K562 (cell line): Measurements from ENCODE around the gene SLC4A9. TPM values are rescaled to one million over a fixed set of nuclear protein-coding genes. Genes with fewer than 3 reads are reported as not detected.

ENCODE experiments used
- DLX4 ChIP-seq: fragments of 250-450 bp; sonication (Bioruptor Pico); IDR thresholded peaks from 2 replicates; pipeline ENCODE4 v1.6.1; 2021; ENCODE audit warnings: mild to moderate bottlenecking
- EHMT2 ChIP-seq: fragments of 450-650 bp; IDR thresholded peaks from 2 replicates; pipeline ENCODE4 v1.6.1; 2018; ENCODE audit warnings: antibody characterized with exemption
- HMGN3 ChIP-seq: IDR thresholded peaks from 2 replicates; pipeline ENCODE4 v1.6.1; 2011; ENCODE audit warnings: borderline replicate concordance, low read depth, mild to moderate bottlenecking, mixed read lengths, low read length; ENCODE audit not compliant: insufficient read length; ENCODE audit errors: extremely low read depth
- KDM1A ChIP-seq, 2 experiments: fragments of 450-650 bp; IDR thresholded peaks; 2 replicates each; pipeline ENCODE4 v1.6.1; 2016; ENCODE audit warnings: mild to moderate bottlenecking in 2 of 2
- KDM2B ChIP-seq: fragments of 250-450 bp; sonication (Bioruptor Pico); IDR thresholded peaks from 2 replicates; pipeline ENCODE4 v1.8.0; 2021; ENCODE audit warnings: mild to moderate bottlenecking, moderate library complexity
- MIER1 ChIP-seq: fragments of 450-650 bp; IDR thresholded peaks from 2 replicates; pipeline ENCODE4 v1.6.1; 2016; ENCODE audit warnings: antibody characterized with exemption, mild to moderate bottlenecking, low read depth
- MXD1 ChIP-seq: fragments of 250-450 bp; sonication (Bioruptor Pico); IDR thresholded peaks from 2 replicates; pipeline ENCODE4 v1.8.0; 2021; ENCODE audit warnings: borderline replicate concordance, mild to moderate bottlenecking, moderate library complexity; ENCODE audit not compliant: poor library complexity, severe bottlenecking
- NBN ChIP-seq: fragments of 450-650 bp; IDR thresholded peaks from 2 replicates; pipeline ENCODE4 v1.6.1; 2016; ENCODE audit warnings: low read depth, mild to moderate bottlenecking
- NCOA6 ChIP-seq: fragments of 450-650 bp; IDR thresholded peaks from 2 replicates; pipeline ENCODE4 v1.6.1; 2017; ENCODE audit warnings: mild to moderate bottlenecking
- NEUROD1 ChIP-seq: fragments of 150-350 bp; IDR thresholded peaks from 2 replicates; pipeline ENCODE4 v1.6.1; 2014; ENCODE audit warnings: borderline replicate concordance, low read length, low read depth; ENCODE audit not compliant: partially characterized antibody
- NKRF ChIP-seq: fragments of 450-650 bp; IDR thresholded peaks from 2 replicates; pipeline ENCODE4 v1.6.1; 2016; ENCODE audit warnings: borderline replicate concordance
- NR2C2 ChIP-seq, 2 experiments: fragments of 200-800 bp in 1 of 2; sonication (Bioruptor generic) in 1 of 2; sonication (generic) in 1 of 2; formaldehyde crosslinking in 1 of 2; IDR thresholded peaks; 2 replicates each; pipeline versions ENCODE4 v1.6.1 to v1.8.0; 2016 to 2022; ENCODE audit warnings: mild to moderate bottlenecking in 1 of 2, missing compliant biosample characterization in 1 of 2, missing genetic modification characterization in 1 of 2, missing genetic modification reagents in 1 of 2
- NR4A1 ChIP-seq, 2 experiments: fragments of 250-450 bp in 1 of 2; fragments of 450-650 bp in 1 of 2; sonication (Bioruptor Pico) in 1 of 2; IDR thresholded peaks; 2 replicates each; pipeline versions ENCODE4 v1.4.0 to v1.6.1; 2016 to 2020; ENCODE audit warnings: mild to moderate bottlenecking in 2 of 2, missing compliant biosample characterization in 1 of 2, missing genetic modification characterization in 1 of 2, moderate library complexity in 1 of 2
- PHB ChIP-seq: fragments of 250-450 bp; sonication (Bioruptor Pico); IDR thresholded peaks from 2 replicates; pipeline ENCODE4 v1.5.0; 2021
- PHTF2 ChIP-seq: fragments of 250-450 bp; sonication (Bioruptor Pico); IDR thresholded peaks from 2 replicates; pipeline ENCODE4 v1.5.0; 2021; ENCODE audit warnings: mild to moderate bottlenecking
- PML ChIP-seq: IDR thresholded peaks from 2 replicates; pipeline ENCODE4 v1.6.1; 2012; ENCODE audit warnings: low read length, inconsistent platforms
- POLR2A ChIP-seq: fragments of 450-650 bp; conservative IDR thresholded peaks from 2 replicates; pipeline ENCODE4 v1.6.1; 2016
- SMAD4 ChIP-seq: fragments of 250-450 bp; sonication (Bioruptor Pico); conservative IDR thresholded peaks from 2 replicates; pipeline ENCODE4 v1.8.0; 2021; ENCODE audit warnings: inconsistent platforms, mild to moderate bottlenecking, moderate library complexity
- YY1 ChIP-seq, 3 experiments: IDR thresholded peaks; 2 replicates each; pipeline ENCODE4 v1.6.1; 2011; ENCODE audit warnings: low read length in 2 of 3, mild to moderate bottlenecking in 2 of 3, moderate library complexity in 2 of 3, borderline replicate concordance in 1 of 3, control low read depth in 1 of 3, low read depth in 1 of 3; ENCODE audit not compliant: insufficient read depth in 3 of 3, insufficient replicate concordance in 2 of 3, control insufficient read depth in 1 of 3, insufficient read length in 1 of 3; ENCODE audit errors: extremely low read depth in 1 of 3
- ZNF124 ChIP-seq: sonication (generic); formaldehyde crosslinking; IDR thresholded peaks from 2 replicates; pipeline ENCODE4 v1.8.1; 2022; ENCODE audit warnings: missing genetic modification reagents
- ZNF239 ChIP-seq: fragments of 250-450 bp; sonication (Bioruptor Pico); IDR thresholded peaks from 2 replicates; pipeline ENCODE4 v1.4.0; 2020; ENCODE audit warnings: mild to moderate bottlenecking
- ZNF277 ChIP-seq: fragments of 250-450 bp; sonication (Bioruptor Pico); IDR thresholded peaks from 2 replicates; pipeline ENCODE4 v1.8.0; 2022; ENCODE audit warnings: inconsistent platforms, mild to moderate bottlenecking, moderate library complexity, borderline replicate concordance
- ZNF583 ChIP-seq: fragments of 250-450 bp; sonication (Bioruptor Pico); IDR thresholded peaks from 2 replicates; pipeline ENCODE4 v1.4.0; 2020
- ZNF717 ChIP-seq: fragments of 250-450 bp; sonication (Bioruptor Pico); IDR thresholded peaks from 2 replicates; pipeline ENCODE4 v1.5.0; 2021
- polyA plus RNA-seq, 8 experiments: library from polyadenylated mRNA; depleted of rRNA in 4 of 8; stranded (reverse) in 5 of 8; unstranded in 3 of 8; fragments of >200 nt; fragmentation: Nextera tagmentation in 2 of 8; fragmentation: Illumina TruSeq in 1 of 8; extraction: Ambion mirVana in 2 of 8; extraction: Trizol in 1 of 8; gene quantifications; 2 replicates each; pipeline versions ENCODE4 v1.2.1 to v1.2.3, GENCODE V29; 2011 to 2014; ENCODE audit warnings: inconsistent platforms in 1 of 8, missing spikeins in 1 of 8
- total RNA-seq, 7 experiments: library from RNA; depleted of rRNA in 6 of 7; stranded (reverse); fragments of >200 nt in 6 of 7; fragmentation: Illumina TruSeq in 2 of 7; extraction: Trizol in 2 of 7; gene quantifications; 2 replicates each; pipeline versions ENCODE4 v1.2.1 to v1.2.3, GENCODE V29; 2011 to 2021; ENCODE audit warnings: low replicate concordance in 1 of 7

Gene SLC4A9
- total and polyA plus RNA-seq, 9 of the 15 experiments (the other 6 are each of a cell fraction or from before 2014, with no cell fraction given), result 0.05 to 0.13 TPM; not detected in 7

- TF ChIP-seq ZNF239 (peak; percentile 26; the same call in 1 of the 2 replicates), ZNF583 (CRISPR knock-in tag) (0 out of 2 replicates have a peak, but pooled peaks have one; percentile 35), NR4A1 (CRISPR knock-in tag; IDR thresholded peaks at IDR 0.05) (peak; percentile 84; the same call in 1 of the 2 replicates), NR4A1 (tag; IDR thresholded peaks at IDR 0.05) (no peak), PML (peak; percentile 73), HMGN3 (peak; percentile 43), YY1 (IDR thresholded peaks at IDR 0.05; ENCODE audit: borderline replicate concordance in 1 of 3, control insufficient read depth in 1 of 3, extremely low read depth in 1 of 3, insufficient read depth in 3 of 3, insufficient read length in 1 of 3, insufficient replicate concordance in 2 of 3, low read depth in 1 of 3, low read length in 2 of 3) (peak; percentile 14 to 81 (median 67)), ZNF277 (CRISPR knock-in tag) (no peak), NR2C2 (CRISPR knock-in tag; IDR thresholded peaks at IDR 0.05) (peak; percentile 75; the same call in 1 of the 2 replicates), NR2C2 (tag; IDR thresholded peaks at IDR 0.05) (no peak), ZNF717 (no peak), NEUROD1 (no peak), SMAD4 (peak; percentile 54; the same call in 1 of the 2 replicates), NCOA6 (peak; percentile 91), EHMT2 (peak; percentile 97), KDM2B (CRISPR knock-in tag) (peak; percentile 81; the same call in 1 of the 2 replicates), PHTF2 (CRISPR knock-in tag) (no peak), DLX4 (CRISPR knock-in tag) (no peak), ZNF124 (no peak), POLR2A (peak; percentile 83), MIER1 (peak; percentile 84), NKRF (peak; percentile 96; the same call in 1 of the 2 replicates), PHB (0 out of 2 replicates have a peak, but pooled peaks have one; percentile 16), KDM1A (IDR thresholded peaks at IDR 0.05) (no peak), MXD1 (CRISPR knock-in tag) (peak; percentile 77), NBN (peak; percentile 8; the same call in 1 of the 2 replicates)
These were observed 40.9 kb downstream of the SLC4A9 start (continued) for GRCh38 chr5:140400730-140401361.
